Non-pigmented ciliary epithelial cell (primary cell): Measurements from ENCODE around the gene IGSF9B.

Experiments used
- DNase-seq: peaks from one replicate; pipeline ENCODE4 v3.0.0-alpha.2; 2010; ENCODE audit warnings: low read depth

The IGSF9B gene

GRCh38 chr11:133938166-133938565 lies 18.6 kb downstream of the IGSF9B start:
- no peak for DNase-seq

DNA sequence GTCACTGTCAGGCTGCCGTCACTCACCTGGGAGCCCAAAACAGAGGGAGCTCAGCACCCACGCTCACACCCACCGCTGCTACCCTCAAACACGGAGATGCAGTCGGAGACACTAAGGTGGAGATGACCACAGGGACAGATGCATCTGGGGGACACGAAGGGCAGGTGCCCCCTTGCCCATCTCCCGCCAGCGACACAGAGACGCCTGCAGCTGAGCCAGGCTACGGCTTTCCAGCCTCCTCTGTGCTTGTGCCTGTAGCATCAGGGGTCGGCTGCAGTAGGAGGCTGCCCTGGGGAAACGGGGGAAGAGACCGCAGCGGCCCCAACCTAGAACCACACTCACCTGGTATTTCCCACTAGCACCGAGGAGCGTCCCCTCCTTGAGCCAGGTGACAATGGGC lies 19.3 kb downstream of the IGSF9B start:
- no peak for DNase-seq

DNA sequence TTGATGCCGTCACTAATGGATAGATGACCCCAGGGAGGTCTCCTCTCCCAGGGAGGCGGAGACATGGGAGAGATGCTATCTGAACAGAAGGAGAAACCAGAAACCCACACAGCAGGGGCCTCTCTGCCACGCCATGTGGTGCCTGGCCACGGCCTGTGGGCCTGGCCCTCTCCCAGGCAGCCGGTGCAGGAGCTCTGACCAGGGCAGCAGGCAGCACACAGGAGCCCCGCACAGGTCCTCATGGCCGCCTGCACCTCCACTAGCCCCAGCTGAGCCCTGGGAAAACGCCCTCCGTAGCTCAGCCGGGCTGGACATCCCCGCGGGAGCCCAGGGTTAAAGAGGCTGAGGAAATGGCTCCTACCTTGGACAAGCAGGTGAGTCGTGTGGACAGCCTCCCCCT lies 19.8 kb downstream of the IGSF9B start:
- no peak for DNase-seq

- no peak for DNase-seq
Measured at GRCh38 chr11:133936592-133936991, 20.2 kb downstream of the IGSF9B start.

DNA sequence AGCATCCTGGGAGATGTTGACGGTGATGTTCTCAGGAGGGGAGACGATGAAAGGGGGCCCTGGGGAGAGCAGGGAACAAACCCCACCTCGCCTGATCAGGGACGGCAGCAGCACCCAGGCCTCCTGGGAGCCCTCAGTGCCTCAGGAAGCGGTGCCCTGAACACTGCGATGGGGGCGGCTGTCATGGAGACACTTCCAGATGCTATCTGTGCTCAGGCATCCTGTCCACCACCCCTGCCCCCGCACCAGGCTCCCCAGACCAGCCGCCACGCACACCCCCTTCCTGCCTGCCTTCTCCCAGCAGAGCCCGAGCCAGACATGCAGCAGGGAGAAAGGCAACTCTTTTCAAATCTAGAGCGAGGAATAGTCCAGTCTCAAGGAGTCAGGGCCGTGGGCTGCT lies 20.6 kb downstream of the IGSF9B start:
- DNase-seq, result no peak

GRCh38 chr11:133935551-133935910 lies 21.2 kb downstream of the IGSF9B start:
- no peak for DNase-seq

- DNase-seq, result peak; percentile 27
Measured at GRCh38 chr11:133934599-133935550, 21.9 kb downstream of the IGSF9B start.

DNA sequence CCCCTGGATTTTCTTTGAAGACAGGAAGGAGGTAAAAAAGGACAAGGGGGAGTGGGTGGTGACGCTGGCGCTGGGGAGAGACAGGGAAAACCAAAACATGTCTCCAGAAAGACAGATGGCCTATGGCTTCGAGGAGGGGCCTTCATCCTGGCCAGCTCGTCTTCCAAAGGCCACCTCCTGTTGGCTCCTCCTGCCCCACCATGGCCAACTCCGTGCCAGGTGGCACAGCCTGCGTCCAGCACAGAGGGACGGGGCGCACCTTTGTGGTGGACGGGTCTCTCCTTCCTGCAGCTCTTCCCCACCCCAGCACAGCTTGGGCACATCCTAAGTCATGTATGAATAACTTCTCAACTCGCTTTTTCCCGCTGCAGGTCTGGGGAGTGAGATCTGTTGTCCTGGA lies 22.7 kb downstream of the IGSF9B start:
- no peak for DNase-seq

- no peak for DNase-seq
Measured at GRCh38 chr11:133931449-133932060, 25.2 kb downstream of the IGSF9B start.

GRCh38 chr11:133930767-133931448 lies 25.9 kb downstream of the IGSF9B start:
- no peak for DNase-seq

DNA sequence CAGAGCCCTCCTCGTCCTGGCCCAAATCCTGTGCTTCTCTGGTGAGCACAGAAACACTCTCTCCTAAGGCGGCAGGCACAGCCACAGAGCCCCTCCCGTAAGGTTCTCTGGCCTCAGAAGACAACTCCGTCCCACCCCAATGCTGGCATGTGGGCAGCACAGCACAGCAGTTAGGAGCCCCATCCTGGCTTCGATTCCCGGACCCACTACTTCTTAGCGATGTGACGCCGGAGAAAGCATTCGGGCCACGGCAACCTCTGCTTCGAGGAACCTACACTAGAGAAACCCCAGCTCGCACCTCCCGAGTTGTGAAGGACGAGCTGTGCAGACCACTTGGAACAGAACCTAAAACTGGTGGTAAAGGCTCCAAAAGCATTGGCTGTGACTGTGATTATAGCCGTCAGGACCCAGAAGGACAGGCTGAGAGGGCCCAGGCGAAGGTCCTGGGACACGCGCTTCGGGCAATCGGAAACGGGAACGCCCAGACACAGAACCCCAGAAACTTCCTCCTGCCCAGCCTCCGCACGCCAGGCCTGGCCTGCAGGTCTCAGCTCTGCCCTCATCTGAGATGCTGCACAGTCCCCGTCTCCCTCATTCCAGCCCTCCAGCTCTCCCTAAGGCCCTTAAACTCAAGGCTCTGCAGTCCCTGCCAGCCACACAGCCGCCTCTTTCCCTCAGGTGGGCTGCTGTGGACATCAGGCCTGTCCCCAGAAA lies 26.6 kb downstream of the IGSF9B start:
- no peak for DNase-seq

- DNase-seq, result no peak
Measured at GRCh38 chr11:133929401-133930052, 27.2 kb downstream of the IGSF9B start.

- DNase-seq, result no peak
Measured at GRCh38 chr11:133928628-133929059, 28.1 kb downstream of the IGSF9B start.

- no peak for DNase-seq
Measured at GRCh38 chr11:133927690-133928627, 28.8 kb downstream of the IGSF9B start.

GRCh38 chr11:133926466-133927246 lies 30.1 kb downstream of the IGSF9B start:
- DNase-seq, result no peak

- no peak for DNase-seq
Measured at GRCh38 chr11:133925756-133926155, 31.0 kb downstream of the IGSF9B start.

DNA sequence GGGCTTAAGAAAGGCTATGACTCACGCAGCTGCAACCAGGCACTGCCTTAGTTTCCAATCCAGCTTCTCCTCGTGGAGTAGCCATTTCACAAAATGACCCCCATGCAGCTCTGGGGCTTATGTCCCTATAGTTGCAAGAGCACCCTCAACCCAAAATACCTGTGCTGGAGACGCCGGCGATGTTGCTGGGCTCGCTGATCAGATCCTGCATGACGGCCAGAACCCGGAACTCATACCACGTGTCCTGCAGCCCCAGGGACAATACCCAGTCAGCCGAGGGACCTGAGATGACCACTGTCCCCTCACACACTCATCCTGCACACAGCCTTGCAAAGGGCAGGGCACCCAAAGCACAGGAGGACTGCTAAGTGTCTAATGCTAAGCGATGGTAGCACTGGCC lies 32.1 kb downstream of the IGSF9B start:
- no peak for DNase-seq

- DNase-seq, result no peak
Measured at GRCh38 chr11:133922078-133922870, 34.5 kb downstream of the IGSF9B start.

DNA sequence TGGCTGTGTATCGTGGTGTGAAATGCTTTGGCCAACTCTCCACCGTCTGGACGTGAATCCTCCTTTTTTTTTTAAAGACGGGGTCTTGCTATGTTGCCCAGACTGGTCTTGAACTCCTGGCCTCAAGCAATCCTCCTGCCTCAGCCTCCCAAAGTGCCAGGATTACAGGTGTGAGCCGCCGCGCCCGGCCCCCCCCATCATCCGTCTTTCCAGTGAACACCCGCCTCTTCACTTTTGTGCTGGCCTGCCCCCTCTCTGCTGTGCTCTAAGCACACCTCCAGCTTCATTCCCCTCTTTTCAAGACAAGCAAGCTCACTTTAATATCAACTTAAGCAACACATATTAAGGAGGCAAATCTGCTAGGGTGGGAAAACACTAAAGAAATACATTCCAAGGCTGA lies 35.3 kb downstream of the IGSF9B start:
- DNase-seq, result no peak
